Measurements from ENCODE around the gene DNAH6.

Gene DNAH6

DNA sequence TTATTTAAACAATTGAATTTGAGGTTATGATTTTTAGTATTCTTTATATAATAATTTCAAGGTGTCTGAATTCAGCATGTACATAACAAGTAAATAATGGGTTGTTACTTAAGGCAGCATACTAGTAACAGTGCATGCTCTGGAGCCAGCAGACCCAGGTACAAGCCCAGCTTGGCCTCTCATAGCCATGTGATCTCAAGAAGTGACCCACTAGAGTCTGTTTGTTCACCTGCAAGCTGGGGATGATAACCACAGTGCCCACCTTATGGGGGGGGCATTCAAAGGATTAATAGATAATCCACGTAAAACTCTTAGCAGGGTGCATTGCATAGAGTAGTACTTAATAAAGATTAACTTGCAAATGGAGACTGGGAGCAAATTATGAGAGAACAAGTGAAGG, 201.0 kb downstream of the DNAH6 start:
- ChIA-PET POLR2A (no interaction called here), CTCF (interaction anchor here (1.1 kb wide), 1 partner anchor 24 kb away, joined by 3 read pairs; no protein-coding TSS in a partner anchor)
- DNase-seq (ENCODE audit: extremely low spot score), result no peak
- no peak for TF ChIP-seq LEF1 (IDR thresholded peaks at IDR 0.05; ENCODE audit: borderline replicate concordance)
- TF ChIP-seq, protein P1, sequence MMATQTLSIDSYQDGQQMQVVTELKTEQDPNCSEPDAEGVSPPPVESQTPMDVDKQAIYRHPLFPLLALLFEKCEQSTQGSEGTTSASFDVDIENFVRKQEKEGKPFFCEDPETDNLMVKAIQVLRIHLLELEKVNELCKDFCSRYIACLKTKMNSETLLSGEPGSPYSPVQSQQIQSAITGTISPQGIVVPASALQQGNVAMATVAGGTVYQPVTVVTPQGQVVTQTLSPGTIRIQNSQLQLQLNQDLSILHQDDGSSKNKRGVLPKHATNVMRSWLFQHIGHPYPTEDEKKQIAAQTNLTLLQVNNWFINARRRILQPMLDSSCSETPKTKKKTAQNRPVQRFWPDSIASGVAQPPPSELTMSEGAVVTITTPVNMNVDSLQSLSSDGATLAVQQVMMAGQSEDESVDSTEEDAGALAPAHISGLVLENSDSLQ (IDR thresholded peaks at IDR 0.05), result no peak
- TF ChIP-seq BHLHE40 (IDR thresholded peaks at IDR 0.05; ENCODE audit: borderline replicate concordance), result no peak
- TF ChIP-seq FOXM1 (IDR thresholded peaks at IDR 0.05; ENCODE audit: borderline replicate concordance), result no peak
- no peak for TF ChIP-seq CTBP1 (IDR thresholded peaks at IDR 0.05; ENCODE audit: borderline replicate concordance)

DNA sequence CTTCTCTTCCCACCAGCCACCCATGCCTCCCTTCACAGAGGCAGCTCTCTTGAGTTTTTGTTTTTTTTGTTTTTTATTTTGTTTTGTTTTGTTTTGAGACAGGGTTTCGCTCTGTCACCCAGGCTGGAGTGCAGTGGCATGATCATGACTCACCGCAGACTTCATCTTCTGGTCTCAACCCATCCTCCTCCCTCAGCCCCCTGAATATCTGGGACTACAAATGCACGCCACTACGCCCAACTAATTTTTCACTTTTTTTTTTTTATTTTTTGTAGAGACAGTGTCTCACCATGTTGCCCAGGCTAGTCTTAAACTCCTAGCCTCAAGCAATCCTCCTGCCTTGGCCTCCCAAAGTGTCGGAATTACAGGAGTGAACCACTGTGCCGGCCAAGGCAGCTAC, 203.1 kb downstream of the DNAH6 start:
- CTCF ChIA-PET, result no interaction called here
- no peak for DNase-seq (ENCODE audit: extremely low spot score)
- TF ChIP-seq ELF4 (IDR thresholded peaks at IDR 0.05) (no peak), ZNF384 (IDR thresholded peaks at IDR 0.05) (no peak), FOXK2 (IDR thresholded peaks at IDR 0.05) (no peak), SP1 (IDR thresholded peaks at IDR 0.05) (no peak)
- TF ChIP-seq, protein P1 (IDR thresholded peaks at IDR 0.05), result no peak

DNA sequence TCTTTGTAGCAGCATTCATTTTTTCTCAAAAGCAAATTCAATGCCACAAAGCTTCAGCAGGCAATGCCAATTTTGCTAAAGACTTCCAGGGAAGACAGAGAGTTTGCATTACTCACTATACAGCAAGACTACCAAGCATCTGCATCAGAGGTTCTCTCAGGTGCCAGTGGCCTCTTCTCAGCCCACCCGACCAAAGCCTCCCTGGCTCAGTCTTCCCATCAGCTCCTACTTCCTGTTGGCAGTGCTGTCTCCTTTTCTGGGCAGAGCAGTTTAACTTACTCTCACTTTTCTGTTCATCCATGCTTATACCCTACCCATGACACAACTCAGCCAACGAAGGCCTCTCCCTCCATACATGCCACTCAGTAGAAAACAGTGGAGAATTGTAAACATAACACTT, 207.5 kb downstream of the DNAH6 start:
- no peak for TF ChIP-seq CTBP1 (IDR thresholded peaks at IDR 0.05; ENCODE audit: borderline replicate concordance)
- no peak for TF ChIP-seq HDGF (IDR thresholded peaks at IDR 0.05; ENCODE audit: borderline replicate concordance)
- no peak for TF ChIP-seq BHLHE40 (IDR thresholded peaks at IDR 0.05; ENCODE audit: borderline replicate concordance)
- TF ChIP-seq SUZ12 (IDR thresholded peaks at IDR 0.05), result no peak
- no peak for TF ChIP-seq NFRKB (IDR thresholded peaks at IDR 0.05)
- TF ChIP-seq FOXK2 (IDR thresholded peaks at IDR 0.05), result no peak
- POLR2A ChIA-PET, result no interaction called here
- DNase-seq (ENCODE audit: extremely low spot score), result no peak
- CTCF ChIA-PET, result no interaction called here

More for the DNA sequence above, 203.1 kb downstream of the DNAH6 start:
- POLR2A ChIA-PET, result no interaction called here

DNA sequence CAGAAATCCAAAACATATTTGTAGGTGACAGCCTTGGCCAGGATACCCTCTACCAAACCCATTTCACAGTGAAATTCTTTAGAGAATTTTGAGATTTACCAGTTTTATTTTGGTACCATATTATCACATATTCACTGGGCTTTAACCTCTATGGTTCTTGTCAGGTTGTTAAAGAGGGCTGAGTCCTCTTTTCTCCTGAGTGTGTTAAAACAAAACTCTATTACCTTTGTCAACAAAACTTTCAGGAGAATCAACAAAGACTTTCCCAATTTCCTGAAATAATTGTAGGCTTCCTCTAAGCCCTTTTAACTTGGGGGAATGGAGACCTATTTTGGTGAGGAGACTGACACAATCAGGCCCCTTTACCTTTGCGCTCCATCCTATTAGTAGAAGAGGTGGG, 209.4 kb downstream of the DNAH6 start:
- no peak for DNase-seq (ENCODE audit: extremely low spot score)
- TF ChIP-seq SP1 (IDR thresholded peaks at IDR 0.05), result no peak
- no peak for TF ChIP-seq HDGF (IDR thresholded peaks at IDR 0.05; ENCODE audit: borderline replicate concordance)
- TF ChIP-seq FOXA1 (IDR thresholded peaks at IDR 0.05), result no peak
- no peak for TF ChIP-seq TARDBP (IDR thresholded peaks at IDR 0.05)
- TF ChIP-seq ELF4 (IDR thresholded peaks at IDR 0.05), result no peak
- TF ChIP-seq ZNF384 (IDR thresholded peaks at IDR 0.05), result no peak
- TF ChIP-seq L3MBTL2 (conservative IDR thresholded peaks at IDR 0.05), result no peak
- TF ChIP-seq, protein P1 (IDR thresholded peaks at IDR 0.05), result no peak
- no peak for TF ChIP-seq FOXK2 (IDR thresholded peaks at IDR 0.05)
- no peak for TF ChIP-seq NFRKB (IDR thresholded peaks at IDR 0.05)
- TF ChIP-seq FOXM1 (IDR thresholded peaks at IDR 0.05; ENCODE audit: borderline replicate concordance), result no peak
- no peak for TF ChIP-seq LEF1 (IDR thresholded peaks at IDR 0.05; ENCODE audit: borderline replicate concordance)
- no peak for TF ChIP-seq SUZ12 (IDR thresholded peaks at IDR 0.05)
- no peak for TF ChIP-seq ARNT (IDR thresholded peaks at IDR 0.05)
- no peak for TF ChIP-seq CTBP1 (IDR thresholded peaks at IDR 0.05; ENCODE audit: borderline replicate concordance)
- POLR2A ChIA-PET, result no interaction called here
- CTCF ChIA-PET, result no interaction called here

DNA sequence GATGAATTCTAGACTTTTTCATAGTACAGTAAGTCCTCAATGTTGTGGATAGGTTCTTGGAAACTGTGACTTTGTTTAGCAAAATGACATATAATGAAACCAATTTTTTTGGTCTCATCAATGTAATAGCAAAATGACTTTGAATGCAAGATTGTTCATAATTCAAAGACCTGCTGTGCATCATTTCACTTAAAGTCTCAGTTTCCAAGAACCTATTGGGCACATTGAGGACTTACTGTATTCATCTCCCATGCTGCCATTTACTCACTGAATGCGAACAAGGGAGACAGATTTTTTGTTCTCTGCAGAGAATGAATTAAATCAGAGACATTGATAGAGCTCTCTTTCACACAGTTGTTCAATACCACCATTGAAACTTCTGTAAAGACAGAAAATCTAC, 211.0 kb downstream of the DNAH6 start:
- TF ChIP-seq ARNT (IDR thresholded peaks at IDR 0.05), result no peak
- no peak for TF ChIP-seq ZNF384 (IDR thresholded peaks at IDR 0.05)
- no peak for TF ChIP-seq FOXK2 (IDR thresholded peaks at IDR 0.05)
- TF ChIP-seq L3MBTL2 (conservative IDR thresholded peaks at IDR 0.05), result no peak
- no peak for TF ChIP-seq FOXM1 (IDR thresholded peaks at IDR 0.05; ENCODE audit: borderline replicate concordance)
- TF ChIP-seq TARDBP (IDR thresholded peaks at IDR 0.05), result no peak
- no peak for TF ChIP-seq NFRKB (IDR thresholded peaks at IDR 0.05)
- TF ChIP-seq HDGF (IDR thresholded peaks at IDR 0.05; ENCODE audit: borderline replicate concordance), result no peak
- POLR2A ChIA-PET, result no interaction called here
- CTCF ChIA-PET, result no interaction called here
- DNase-seq (ENCODE audit: extremely low spot score), result no peak

DNA sequence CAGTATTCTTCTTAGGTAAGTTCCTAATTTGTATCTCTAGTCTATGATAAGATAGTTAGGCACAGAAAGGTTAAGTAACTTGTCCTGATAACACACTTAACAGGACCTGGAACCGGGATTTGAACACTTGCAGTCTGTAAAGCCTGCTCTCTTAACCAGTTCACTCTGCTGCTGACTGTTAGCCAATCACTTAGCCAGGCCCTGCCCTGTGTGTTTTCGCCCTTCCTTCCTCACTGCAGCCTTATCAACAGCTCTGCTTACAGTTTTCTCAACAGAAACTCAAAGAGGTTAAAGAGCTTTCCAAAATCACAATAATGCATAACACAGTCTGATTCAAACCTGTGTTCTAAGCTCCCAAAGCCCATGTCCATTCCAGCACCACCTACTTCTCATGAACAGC, 212.9 kb downstream of the DNAH6 start:
- TF ChIP-seq LEF1 (IDR thresholded peaks at IDR 0.05; ENCODE audit: borderline replicate concordance), result no peak
- CTCF ChIA-PET, result no interaction called here
- POLR2A ChIA-PET, result no interaction called here

DNA sequence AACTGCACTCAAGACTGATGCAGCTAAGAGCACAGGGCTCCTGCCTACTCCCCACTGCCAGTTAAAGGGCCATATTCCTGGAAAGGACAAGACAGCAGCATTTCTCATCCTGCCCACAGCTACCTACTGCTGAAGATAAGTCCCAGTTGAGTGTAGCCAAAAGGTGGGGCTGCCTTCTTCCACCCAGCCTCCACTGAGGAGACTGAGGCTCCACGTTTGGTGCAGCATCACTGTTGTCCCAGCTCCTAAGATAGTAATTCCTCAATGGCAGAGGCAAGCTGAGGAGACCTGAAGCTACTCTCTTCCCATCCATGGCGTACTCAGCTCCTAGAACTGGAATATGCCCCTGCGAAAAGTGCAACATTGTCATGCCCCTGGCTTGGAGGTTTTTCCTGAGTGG, 214.9 kb downstream of the DNAH6 start:
- CTCF ChIA-PET, result no interaction called here
- no peak for DNase-seq (ENCODE audit: extremely low spot score)
- no peak for TF ChIP-seq BHLHE40 (IDR thresholded peaks at IDR 0.05; ENCODE audit: borderline replicate concordance)
- TF ChIP-seq ARNT (IDR thresholded peaks at IDR 0.05), result no peak
- no peak for TF ChIP-seq FOXA1 (IDR thresholded peaks at IDR 0.05)
- no peak for TF ChIP-seq LEF1 (IDR thresholded peaks at IDR 0.05; ENCODE audit: borderline replicate concordance)
- TF ChIP-seq CTBP1 (IDR thresholded peaks at IDR 0.05; ENCODE audit: borderline replicate concordance), result no peak
- POLR2A ChIA-PET, result no interaction called here

More for the DNA sequence above, 212.9 kb downstream of the DNAH6 start:
- DNase-seq (ENCODE audit: extremely low spot score), result no peak

Measured in HEK293T (cell line).